Measurements from ENCODE around the gene ERICH6B. TPM values are rescaled to one million over a fixed set of nuclear protein-coding genes. Genes with fewer than 3 reads are reported as not detected.

ERICH6B gene
- total and polyA plus RNA-seq, 2 experiments from 2014 or later, result not detected

DNA sequence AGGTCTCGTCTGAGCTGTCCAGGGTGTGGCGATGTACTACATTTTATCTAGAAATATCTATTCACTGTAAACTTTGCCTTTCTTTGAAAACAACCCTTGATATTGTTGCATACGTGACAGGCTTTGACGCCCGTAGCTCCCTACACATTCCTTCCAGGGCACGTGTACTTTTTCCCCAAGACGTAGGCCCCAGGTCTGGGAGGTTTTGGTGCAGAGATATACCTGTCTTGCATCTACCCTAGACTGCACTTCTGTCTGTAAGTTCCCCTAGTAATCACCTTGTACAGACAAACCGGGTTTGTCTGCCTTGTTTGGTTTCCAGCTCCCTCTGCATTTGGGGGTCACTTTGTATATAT, 69.2 kb downstream of the ERICH6B start:
- no peak for DNase-seq
- Histone ChIP-seq H2AFZ (no peak overlapping the region), H3K27me3 (replicated peaks; ENCODE audit: insufficient read depth) (peaks cover 21% of the 10 kb centered on the region), H3K36me3 (ENCODE audit: low read depth) (no peaks in the 10 kb centered on the region), H4K20me1 (ENCODE audit: insufficient read depth) (no peaks in the 10 kb centered on the region), H3F3A (ENCODE audit: insufficient read depth) (no peaks in the 10 kb centered on the region), H3K9me3 (ENCODE audit: low read depth) (no peaks in the 10 kb centered on the region), H3K9me2 (ENCODE audit: insufficient read depth) (no peaks in the 10 kb centered on the region), H3K4me3 (no peak overlapping the region), H3K79me2 (ENCODE audit: insufficient read depth) (no peaks in the 10 kb centered on the region), H3K27ac (no peak overlapping the region), H3K9ac (no peak overlapping the region), H3K4me1 (ENCODE audit: insufficient read depth) (no peaks in the 10 kb centered on the region), H3K4me2 (ENCODE audit: unreplicated experiment) (no peak overlapping the region)
- in situ Hi-C loops (cut with MboI), result no loop called here
- TF ChIP-seq EZH2 (IDR thresholded peaks at IDR 0.05; ENCODE audit: insufficient read depth, poor library complexity, severe bottlenecking) (no peak), EZH2phosphoT487 (IDR thresholded peaks at IDR 0.05; ENCODE audit: insufficient read depth, low read depth) (no peak)
- WGBS, 2 experiments (ENCODE audit: low coverage in 1 of 2, low lambda C conversion rate in 2 of 2, missing lambda C conversion rate in 2 of 2), result 73 to 88% methylated on average over 8 of the region's 8 CpGs

DNA sequence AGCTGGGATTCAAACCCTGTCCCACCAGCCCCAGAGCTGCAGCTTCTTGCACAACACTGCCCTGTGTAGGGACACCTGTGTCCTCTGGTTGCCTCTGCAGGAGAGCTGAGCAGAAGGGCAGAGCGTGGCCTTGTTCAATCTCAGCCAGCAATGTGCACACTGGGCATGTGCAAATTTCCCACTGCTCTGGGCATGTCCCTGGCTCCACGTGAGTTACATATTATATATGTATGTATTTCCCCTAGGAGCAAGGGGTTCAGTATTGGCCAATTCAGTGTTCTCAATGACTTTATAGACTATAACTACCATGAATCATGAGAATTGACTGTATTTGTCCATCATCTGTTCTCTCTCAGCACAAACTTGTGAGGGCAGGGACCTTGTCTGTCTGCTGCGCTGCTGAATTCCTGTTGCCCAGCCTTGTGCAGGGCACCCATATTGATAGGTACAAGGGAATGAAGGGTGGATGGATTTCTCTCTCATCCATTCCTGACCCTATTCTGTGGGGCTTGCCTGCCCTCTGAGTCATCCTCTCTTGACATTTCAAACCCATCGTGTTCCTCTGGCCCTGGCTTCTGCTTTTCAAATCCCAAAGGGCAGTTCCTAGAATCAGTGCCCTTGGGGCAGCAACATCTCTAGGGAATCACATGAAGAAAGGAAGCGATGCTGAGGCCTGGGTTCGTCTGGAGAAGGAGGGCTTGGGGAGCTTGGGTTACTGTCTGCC, 69.7 kb downstream of the ERICH6B start:
- Histone ChIP-seq H3K4me3 (no peak overlapping the region), H3K36me3 (ENCODE audit: low read depth) (no peaks in the 10 kb centered on the region), H3K4me1 (ENCODE audit: insufficient read depth) (no peaks in the 10 kb centered on the region), H3K4me2 (ENCODE audit: unreplicated experiment) (no peak overlapping the region), H3K27me3 (replicated peaks; ENCODE audit: insufficient read depth) (peaks cover 16% of the 10 kb centered on the region), H4K20me1 (ENCODE audit: insufficient read depth) (no peaks in the 10 kb centered on the region), H3K79me2 (ENCODE audit: insufficient read depth) (no peaks in the 10 kb centered on the region), H3K9me2 (ENCODE audit: insufficient read depth) (no peaks in the 10 kb centered on the region), H3K9ac (no peak overlapping the region), H3K9me3 (ENCODE audit: low read depth) (no peaks in the 10 kb centered on the region), H3F3A (ENCODE audit: insufficient read depth) (no peaks in the 10 kb centered on the region), H2AFZ (no peak overlapping the region), H3K27ac (no peak overlapping the region)
- in situ Hi-C loops (cut with MboI), result no loop called here
- 57 to 65% methylated on average over 6 of the region's 6 CpGs for WGBS, 2 experiments (ENCODE audit: low coverage in 1 of 2, low lambda C conversion rate in 2 of 2, missing lambda C conversion rate in 2 of 2)
- TF ChIP-seq EZH2 (IDR thresholded peaks at IDR 0.05; ENCODE audit: insufficient read depth, poor library complexity, severe bottlenecking) (no peak), EZH2phosphoT487 (IDR thresholded peaks at IDR 0.05; ENCODE audit: insufficient read depth, low read depth) (no peak)
- DNase-seq, result peak; percentile 4

DNA sequence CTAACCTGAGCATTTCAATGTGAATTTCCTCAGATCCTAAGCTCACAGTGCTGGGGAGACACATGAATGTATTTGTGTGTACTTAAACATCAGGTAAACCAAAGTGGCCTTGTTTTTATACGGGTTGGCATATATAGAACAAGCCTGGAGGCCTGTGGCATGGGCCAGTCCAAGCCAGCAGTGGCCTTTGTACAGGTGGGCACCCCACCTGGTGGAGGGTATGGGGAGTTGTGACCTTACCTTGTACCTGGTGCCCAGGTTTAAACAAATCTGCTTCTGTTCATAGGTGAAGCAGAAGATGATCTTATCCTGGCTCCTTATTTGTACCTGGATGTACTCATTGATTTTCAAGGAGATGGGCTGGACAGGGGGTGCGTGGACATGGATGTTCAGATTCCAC, 71.0 kb downstream of the ERICH6B start:
- Histone ChIP-seq H3K27ac (no peak overlapping the region), H4K20me1 (ENCODE audit: insufficient read depth) (no peaks in the 10 kb centered on the region), H2AFZ (no peak overlapping the region), H3K9me3 (ENCODE audit: low read depth) (no peaks in the 10 kb centered on the region), H3K27me3 (replicated peaks; ENCODE audit: insufficient read depth) (peaks cover 11% of the 10 kb centered on the region), H3K9me2 (ENCODE audit: insufficient read depth) (no peaks in the 10 kb centered on the region), H3F3A (ENCODE audit: insufficient read depth) (no peaks in the 10 kb centered on the region), H3K4me3 (no peak overlapping the region), H3K9ac (no peak overlapping the region), H3K36me3 (ENCODE audit: low read depth) (no peaks in the 10 kb centered on the region), H3K4me1 (ENCODE audit: insufficient read depth) (no peaks in the 10 kb centered on the region), H3K4me2 (ENCODE audit: unreplicated experiment) (no peak overlapping the region), H3K79me2 (ENCODE audit: insufficient read depth) (no peaks in the 10 kb centered on the region)
- TF ChIP-seq EZH2 (IDR thresholded peaks at IDR 0.05; ENCODE audit: insufficient read depth, poor library complexity, severe bottlenecking), result no peak
- no peak for TF ChIP-seq EZH2phosphoT487 (IDR thresholded peaks at IDR 0.05; ENCODE audit: insufficient read depth, low read depth)
- in situ Hi-C loops (cut with MboI), result no loop called here
- WGBS, 2 experiments (ENCODE audit: low coverage in 1 of 2, low lambda C conversion rate in 2 of 2, missing lambda C conversion rate in 2 of 2), result 64 to 72% methylated on average over 2 of the region's 2 CpGs
- DNase-seq, result no peak

- no peaks in the 10 kb centered on the region for H3K9me3 ChIP-seq (ENCODE audit: low read depth)
- H3K27me3 ChIP-seq (replicated peaks; ENCODE audit: insufficient read depth), result no peaks in the 10 kb centered on the region; the same call in 1 of the 2 replicates
- WGBS, 2 experiments (ENCODE audit: low coverage in 1 of 2, low lambda C conversion rate in 2 of 2, missing lambda C conversion rate in 2 of 2), result 82% methylated on average over 5 of the region's 5 CpGs
- H3K36me3 ChIP-seq (ENCODE audit: low read depth), result no peaks in the 10 kb centered on the region
- no peaks in the 10 kb centered on the region for H3K9me2 ChIP-seq (ENCODE audit: insufficient read depth)
- H3K79me2 ChIP-seq (ENCODE audit: insufficient read depth), result no peaks in the 10 kb centered on the region
- H3F3A ChIP-seq (ENCODE audit: insufficient read depth), result no peaks in the 10 kb centered on the region
- H2AFZ ChIP-seq, result no peak overlapping the region
- H4K20me1 ChIP-seq (ENCODE audit: insufficient read depth), result no peaks in the 10 kb centered on the region
- no peak overlapping the region for H3K27ac ChIP-seq
- H3K9ac ChIP-seq, result no peak overlapping the region
- no peaks in the 10 kb centered on the region for H3K4me1 ChIP-seq (ENCODE audit: insufficient read depth)
- H3K4me2 ChIP-seq (ENCODE audit: unreplicated experiment), result no peak overlapping the region
- in situ Hi-C loops (cut with MboI), result no loop called here
- TF ChIP-seq EZH2 (IDR thresholded peaks at IDR 0.05; ENCODE audit: insufficient read depth, poor library complexity, severe bottlenecking) (no peak), EZH2phosphoT487 (IDR thresholded peaks at IDR 0.05; ENCODE audit: insufficient read depth, low read depth) (no peak)
- H3K4me3 ChIP-seq, result no peak overlapping the region
- no peak for DNase-seq
These were observed 72.7 kb downstream of the ERICH6B start for GRCh38 chr13:45542878-45543277.
